Keratinocyte (primary cell): ENCODE results near the gene LCT.
"Not testable (repeated sequence)": the region's sequence is repeated elsewhere in the genome, so short reads cannot be mapped to it uniquely, and the experiment has no call there.

Experiments
- CTCF ChIP-seq, 3 experiments: IDR thresholded peaks in 1 of 3; conservative IDR thresholded peaks in 1 of 3; optimal IDR thresholded peaks in 1 of 3; 2 replicates in 2 of 3; 3 replicates in 1 of 3; pipeline versions ENCODE3 to v1.5.1; 2011; ENCODE audit warnings: low read length in 3 of 3, mild to moderate bottlenecking in 3 of 3, moderate library complexity in 2 of 3, control low read depth in 1 of 3, inconsistent platforms in 1 of 3; ENCODE audit not compliant: insufficient read depth in 2 of 3; ENCODE audit errors: extremely low read depth in 1 of 3
- EZH2 ChIP-seq: IDR thresholded peaks from one replicate; pipeline ENCODE4 v1.6.1; 2012; ENCODE audit warnings: inconsistent platforms, mild to moderate bottlenecking, low read length, moderate library complexity

DNA sequence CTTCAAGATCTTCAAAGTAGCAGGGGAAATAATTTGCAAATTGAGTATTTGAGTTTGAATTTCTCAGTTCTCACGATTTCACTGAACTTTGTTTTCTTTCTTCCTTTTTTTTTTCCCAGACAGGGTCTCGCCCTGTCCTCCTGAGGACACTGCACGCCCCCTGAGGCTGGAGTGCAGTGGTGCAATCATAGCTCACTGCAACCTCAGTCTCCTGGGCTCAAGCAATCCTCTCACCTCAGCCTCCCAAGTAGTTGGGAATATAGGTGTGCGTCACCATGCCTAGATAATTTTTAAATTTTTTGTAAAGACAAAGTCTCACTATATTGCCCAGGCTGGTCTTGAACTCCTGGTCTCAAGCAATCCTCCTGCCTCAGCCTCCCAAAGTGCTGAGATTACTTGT, 41.3 kb downstream of the LCT start:
- TF ChIP-seq CTCF (optimal IDR thresholded peaks at IDR 0.05 in 1 of 3, IDR thresholded peaks at IDR 0.05 in 1 of 3, conservative IDR thresholded peaks at IDR 0.05 in 1 of 3; ENCODE audit: extremely low read depth in 1 of 3, insufficient read depth in 2 of 3, low read length in 3 of 3); EZH2: not testable (repeated sequence)
